ENCODE measurements around the gene PEX5.
"Not testable (repeated sequence)": the region's sequence is repeated elsewhere in the genome, so short reads cannot be mapped to it uniquely, and the experiment has no call there.

Gene PEX5

DNA sequence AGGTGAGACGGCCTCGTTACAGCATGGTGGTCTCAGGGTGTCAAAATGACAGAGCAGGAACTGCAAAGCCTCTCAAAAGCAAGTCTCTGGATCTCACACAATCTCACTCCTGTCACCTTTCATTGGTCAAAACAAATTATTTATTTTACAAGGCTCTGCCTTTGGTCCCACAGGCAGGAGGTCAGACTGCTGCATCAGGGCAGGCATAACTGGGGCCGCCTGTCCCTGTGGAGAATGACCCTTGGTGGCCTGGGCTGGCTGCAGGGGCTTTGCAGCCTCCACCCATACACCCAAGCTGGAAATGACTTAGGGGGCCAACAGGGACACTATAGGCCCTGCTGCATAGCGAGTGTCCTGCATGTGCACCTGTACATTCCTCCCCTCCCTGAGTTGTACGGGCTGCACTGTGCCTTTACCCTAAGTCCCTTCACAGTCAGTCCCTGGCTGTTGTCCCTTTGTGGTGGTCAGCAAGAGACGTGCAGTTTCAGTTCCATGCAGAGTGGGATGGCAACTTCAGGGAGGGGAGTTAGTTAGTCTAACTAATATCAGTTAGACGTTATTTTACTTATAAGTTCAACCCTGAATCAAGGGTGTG is 28.1 kb downstream of the PEX5 start:
- Mint-ChIP-seq H3K27me3 (no peaks in the 10 kb centered on the region), H3K4me1 (ENCODE audit: low read depth) (no peaks in the 10 kb centered on the region), H3K36me3 (ENCODE audit: low read depth) (peaks cover 9% of the 10 kb centered on the region), H3K4me3 (no peak overlapping the region), H3K27ac (no peak overlapping the region), H3K9me3 (peaks cover 3% of the 10 kb centered on the region)
- DNase-seq, result no peak

DNA sequence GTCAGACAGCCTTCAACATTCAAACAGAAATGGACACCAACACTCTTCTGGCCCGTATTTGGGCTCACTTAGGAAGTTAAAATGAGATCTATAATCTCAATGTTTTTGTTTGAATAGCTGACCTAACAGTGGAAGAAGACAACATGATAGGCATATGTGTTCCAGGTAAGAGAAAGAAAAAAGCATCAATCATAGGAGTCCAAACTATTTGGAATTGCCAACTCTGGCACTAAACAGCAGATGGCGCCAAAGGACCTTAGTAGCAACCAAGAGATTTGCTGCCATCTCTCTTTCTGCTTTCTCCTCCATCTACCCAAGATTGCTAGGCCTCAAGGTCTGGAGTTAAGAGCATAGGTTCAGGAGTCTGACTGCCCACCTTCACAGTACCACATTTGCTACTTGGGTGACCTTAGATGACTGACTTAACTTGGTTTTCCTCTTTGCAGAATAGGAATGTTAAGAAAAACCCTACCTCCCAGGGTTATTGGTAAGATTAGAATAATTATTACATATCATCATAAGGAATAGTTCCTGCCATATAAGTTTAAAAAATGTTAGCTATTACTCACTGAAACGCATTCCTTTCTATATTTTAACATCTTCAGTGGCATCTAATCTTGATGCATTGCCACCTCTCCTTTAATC is 30.2 kb downstream of the PEX5 start:
- no peak overlapping the region for H3K4me3 Mint-ChIP-seq
- H3K9me3 Mint-ChIP-seq, result no peaks in the 10 kb centered on the region
- DNase-seq, result peak; percentile 68
- no peaks in the 10 kb centered on the region for H3K36me3 Mint-ChIP-seq (ENCODE audit: low read depth)
- H3K4me1 Mint-ChIP-seq (ENCODE audit: low read depth), result no peaks in the 10 kb centered on the region
- no peaks in the 10 kb centered on the region for H3K27me3 Mint-ChIP-seq
- H3K27ac Mint-ChIP-seq, result no peak overlapping the region

GRCh38 chr12:7221486-7221885 is 32.0 kb downstream of the PEX5 start:
- Mint-ChIP-seq H3K4me3 (no peak overlapping the region), H3K27ac (no peak overlapping the region), H3K9me3 (no peaks in the 10 kb centered on the region), H3K4me1 (ENCODE audit: low read depth) (no peaks in the 10 kb centered on the region), H3K36me3 (ENCODE audit: low read depth) (no peaks in the 10 kb centered on the region), H3K27me3 (no peaks in the 10 kb centered on the region)
- no peak for DNase-seq

- Mint-ChIP-seq H3K4me3 (no peak overlapping the region), H3K4me1 (ENCODE audit: low read depth) (no peaks in the 10 kb centered on the region), H3K9me3 (no peaks in the 10 kb centered on the region), H3K27ac (no peak overlapping the region), H3K36me3 (ENCODE audit: low read depth) (no peaks in the 10 kb centered on the region), H3K27me3 (peaks cover 23% of the 10 kb centered on the region)
- no peak for DNase-seq
These were observed 40.3 kb downstream of the PEX5 start for GRCh38 chr12:7229741-7230140.

DNA sequence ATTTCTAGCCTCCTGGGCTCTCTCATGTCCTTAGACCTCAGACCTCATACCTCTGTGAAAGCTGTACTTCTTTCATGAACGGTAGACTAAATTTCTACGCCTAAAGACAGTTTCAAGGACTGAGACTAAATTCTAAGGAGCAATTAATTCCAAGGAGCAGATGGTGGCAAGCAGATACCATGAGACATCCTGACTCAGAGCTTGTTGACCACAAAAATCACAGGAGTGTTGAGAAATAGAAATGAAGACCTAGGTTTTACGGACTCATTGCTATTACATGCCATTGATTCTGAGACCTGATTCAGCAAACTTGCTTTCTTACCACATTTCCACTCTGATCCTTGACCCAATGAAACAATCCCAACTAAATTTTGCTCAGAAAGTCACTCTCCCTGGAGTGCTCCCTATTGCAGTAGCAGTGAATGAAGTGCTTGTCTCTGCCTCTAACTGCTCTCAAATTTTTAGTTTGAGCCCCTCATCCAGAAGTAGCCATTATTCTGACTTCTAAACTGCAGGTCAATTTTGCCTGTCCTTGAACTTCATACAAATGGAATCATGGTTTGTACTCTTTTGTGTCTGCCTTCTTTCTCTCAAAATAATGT is 52.0 kb downstream of the PEX5 start:
- no peaks in the 10 kb centered on the region for H3K4me1 Mint-ChIP-seq (ENCODE audit: low read depth)

GRCh38 chr12:7242176-7243101 is 53.0 kb downstream of the PEX5 start:
- peaks cover 7% of the 10 kb centered on the region for H3K27me3 Mint-ChIP-seq
- no peak overlapping the region for H3K27ac Mint-ChIP-seq
- peaks cover 10% of the 10 kb centered on the region for H3K9me3 Mint-ChIP-seq

More for the DNA sequence above, 52.0 kb downstream of the PEX5 start:
- peaks cover 7% of the 10 kb centered on the region for H3K27me3 Mint-ChIP-seq
- no peak overlapping the region for H3K27ac Mint-ChIP-seq
- no peaks in the 10 kb centered on the region for H3K36me3 Mint-ChIP-seq (ENCODE audit: low read depth)
- DNase-seq, result no peak
- H3K9me3 Mint-ChIP-seq, result peaks cover 10% of the 10 kb centered on the region
- no peak overlapping the region for H3K4me3 Mint-ChIP-seq

GRCh38 chr12:7251328-7251996 is 62.0 kb downstream of the PEX5 start:
- not testable (repeated sequence) for H3K4me1 Mint-ChIP-seq (ENCODE audit: low read depth); DNase-seq

More at GRCh38 chr12:7242176-7243101, 53.0 kb downstream of the PEX5 start:
- Mint-ChIP-seq H3K4me1 (ENCODE audit: low read depth) (no peaks in the 10 kb centered on the region), H3K4me3 (no peak overlapping the region), H3K36me3 (ENCODE audit: low read depth) (no peaks in the 10 kb centered on the region)
- DNase-seq, result no peak

GRCh38 chr12:7259060-7259459 is 69.6 kb downstream of the PEX5 start:
- no peak for DNase-seq
- peaks cover 6% of the 10 kb centered on the region for H3K27me3 Mint-ChIP-seq
- H3K9me3 Mint-ChIP-seq, result no peaks in the 10 kb centered on the region
- no peak overlapping the region for H3K27ac Mint-ChIP-seq
- no peaks in the 10 kb centered on the region for H3K36me3 Mint-ChIP-seq (ENCODE audit: low read depth)
- no peaks in the 10 kb centered on the region for H3K4me1 Mint-ChIP-seq (ENCODE audit: low read depth)
- no peak overlapping the region for H3K4me3 Mint-ChIP-seq

More at GRCh38 chr12:7251328-7251996, 62.0 kb downstream of the PEX5 start:
- H3K9me3 Mint-ChIP-seq; H3K4me3 Mint-ChIP-seq; H3K27ac Mint-ChIP-seq; H3K27me3 Mint-ChIP-seq; H3K36me3 Mint-ChIP-seq (ENCODE audit: low read depth): not testable (repeated sequence)
